Measurements from ENCODE around the gene SNX6. TPM values are rescaled to one million over a fixed set of nuclear protein-coding genes. Genes with fewer than 3 reads are reported as not detected.

Gene SNX6
- total RNA-seq, 1 donor from 2014 or later, result 60.4 TPM

GRCh38 chr14:34620115-34620514 is 9.8 kb downstream of the SNX6 start:
- peaks cover 42% of the 10 kb centered on the region for H3K36me3 ChIP-seq
- no peak overlapping the region for H3K27ac ChIP-seq (replicated peaks)
- intact Hi-C loops (cut with micrococcal nuclease), result no loop called here

GRCh38 chr14:34619471-34619870 is 10.5 kb downstream of the SNX6 start:
- H3K36me3 ChIP-seq, result peaks cover 40% of the 10 kb centered on the region
- TF ChIP-seq, protein P1, sequence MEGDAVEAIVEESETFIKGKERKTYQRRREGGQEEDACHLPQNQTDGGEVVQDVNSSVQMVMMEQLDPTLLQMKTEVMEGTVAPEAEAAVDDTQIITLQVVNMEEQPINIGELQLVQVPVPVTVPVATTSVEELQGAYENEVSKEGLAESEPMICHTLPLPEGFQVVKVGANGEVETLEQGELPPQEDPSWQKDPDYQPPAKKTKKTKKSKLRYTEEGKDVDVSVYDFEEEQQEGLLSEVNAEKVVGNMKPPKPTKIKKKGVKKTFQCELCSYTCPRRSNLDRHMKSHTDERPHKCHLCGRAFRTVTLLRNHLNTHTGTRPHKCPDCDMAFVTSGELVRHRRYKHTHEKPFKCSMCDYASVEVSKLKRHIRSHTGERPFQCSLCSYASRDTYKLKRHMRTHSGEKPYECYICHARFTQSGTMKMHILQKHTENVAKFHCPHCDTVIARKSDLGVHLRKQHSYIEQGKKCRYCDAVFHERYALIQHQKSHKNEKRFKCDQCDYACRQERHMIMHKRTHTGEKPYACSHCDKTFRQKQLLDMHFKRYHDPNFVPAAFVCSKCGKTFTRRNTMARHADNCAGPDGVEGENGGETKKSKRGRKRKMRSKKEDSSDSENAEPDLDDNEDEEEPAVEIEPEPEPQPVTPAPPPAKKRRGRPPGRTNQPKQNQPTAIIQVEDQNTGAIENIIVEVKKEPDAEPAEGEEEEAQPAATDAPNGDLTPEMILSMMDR (IDR thresholded peaks at IDR 0.05; ENCODE audit: borderline replicate concordance), result no peak
- no peak overlapping the region for H3K27ac ChIP-seq (replicated peaks)
- intact Hi-C loops (cut with micrococcal nuclease), result no loop called here
- H3K4me1 ChIP-seq, result peaks cover 33% of the 10 kb centered on the region
- DNase-seq, result no peak
- no peaks in the 10 kb centered on the region for H3K27me3 ChIP-seq (ENCODE audit: low read depth)
- H3K9me3 ChIP-seq (replicated peaks), result no peaks in the 10 kb centered on the region
- H3K4me3 ChIP-seq, result no peak overlapping the region

More at GRCh38 chr14:34620115-34620514, 9.8 kb downstream of the SNX6 start:
- H3K27me3 ChIP-seq (ENCODE audit: low read depth), result no peaks in the 10 kb centered on the region
- H3K4me3 ChIP-seq, result no peak overlapping the region
- no peak for DNase-seq
- no peaks in the 10 kb centered on the region for H3K9me3 ChIP-seq (replicated peaks)
- peaks cover 37% of the 10 kb centered on the region for H3K4me1 ChIP-seq
- TF ChIP-seq, protein P1 (IDR thresholded peaks at IDR 0.05; ENCODE audit: borderline replicate concordance), result no peak

GRCh38 chr14:34616360-34616759 is 13.6 kb downstream of the SNX6 start:
- no peak for DNase-seq
- Histone ChIP-seq H3K27ac (replicated peaks) (no peak overlapping the region), H3K27me3 (ENCODE audit: low read depth) (no peaks in the 10 kb centered on the region), H3K4me3 (no peak overlapping the region), H3K9me3 (replicated peaks) (no peaks in the 10 kb centered on the region), H3K4me1 (peaks cover 14% of the 10 kb centered on the region), H3K36me3 (peaks cover 36% of the 10 kb centered on the region)
- intact Hi-C loops (cut with micrococcal nuclease), result no loop called here
- TF ChIP-seq, protein P1 (IDR thresholded peaks at IDR 0.05; ENCODE audit: borderline replicate concordance), result no peak

GRCh38 chr14:34615507-34615906 is 14.4 kb downstream of the SNX6 start:
- no peak overlapping the region for H3K4me3 ChIP-seq
- intact Hi-C loops (cut with micrococcal nuclease), result no loop called here
- H3K36me3 ChIP-seq, result peaks cover 36% of the 10 kb centered on the region
- H3K9me3 ChIP-seq (replicated peaks), result no peaks in the 10 kb centered on the region
- TF ChIP-seq, protein P1 (IDR thresholded peaks at IDR 0.05; ENCODE audit: borderline replicate concordance), result no peak
- H3K4me1 ChIP-seq, result peaks cover 12% of the 10 kb centered on the region
- no peaks in the 10 kb centered on the region for H3K27me3 ChIP-seq (ENCODE audit: low read depth)
- H3K27ac ChIP-seq (replicated peaks), result no peak overlapping the region
- DNase-seq, result no peak

DNA sequence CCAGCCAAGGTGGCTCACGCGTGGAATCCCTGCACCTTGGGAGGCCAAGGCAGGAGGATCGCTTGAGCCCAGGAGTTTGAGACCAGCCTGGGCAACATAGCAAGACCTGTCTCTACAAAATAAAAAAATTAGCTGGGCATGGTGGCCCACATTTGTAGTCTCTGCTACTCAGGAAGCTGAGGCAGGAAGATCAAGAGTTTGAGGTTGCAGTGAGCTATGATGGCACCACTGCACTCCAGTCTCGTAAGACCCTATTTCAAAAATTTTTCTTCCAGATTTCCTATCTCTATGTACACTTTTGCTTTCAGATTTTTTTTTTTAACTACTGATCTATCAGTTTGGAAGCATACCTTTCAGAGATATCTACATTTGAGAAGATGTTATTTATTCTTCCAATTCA is 15.3 kb downstream of the SNX6 start:
- intact Hi-C loops (cut with micrococcal nuclease), result no loop called here
- TF ChIP-seq, protein P1 (IDR thresholded peaks at IDR 0.05; ENCODE audit: borderline replicate concordance), result no peak
- Histone ChIP-seq H3K4me3 (no peak overlapping the region), H3K27me3 (ENCODE audit: low read depth) (no peaks in the 10 kb centered on the region), H3K9me3 (replicated peaks) (no peaks in the 10 kb centered on the region), H3K27ac (replicated peaks) (no peak overlapping the region), H3K4me1 (peaks cover 3% of the 10 kb centered on the region), H3K36me3 (peaks cover 37% of the 10 kb centered on the region)
- DNase-seq, result no peak

DNA sequence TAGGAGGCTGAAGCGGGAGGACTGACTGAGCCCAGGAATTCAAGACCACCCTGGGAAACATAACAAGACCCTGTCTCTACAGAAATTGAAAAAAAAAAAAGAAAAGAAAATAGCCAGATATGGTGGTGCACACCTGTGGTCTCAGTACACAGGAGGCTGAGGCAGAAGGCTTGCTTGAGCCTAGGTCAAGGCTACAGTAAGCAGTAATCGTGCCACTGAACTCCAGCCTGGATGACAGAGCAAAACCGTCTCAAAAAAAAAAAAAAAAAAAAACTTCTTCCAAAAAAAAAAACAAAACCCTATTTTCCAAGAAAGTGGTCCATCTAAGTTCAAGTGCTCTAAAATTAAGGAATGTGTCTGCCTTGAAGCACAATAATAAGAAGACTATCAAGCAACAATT is 19.8 kb downstream of the SNX6 start:
- intact Hi-C loops (cut with micrococcal nuclease), result no loop called here
- Histone ChIP-seq H3K9me3 (replicated peaks) (no peaks in the 10 kb centered on the region), H3K36me3 (peaks cover 64% of the 10 kb centered on the region), H3K4me1 (no peaks in the 10 kb centered on the region), H3K27ac (replicated peaks) (no peak overlapping the region), H3K27me3 (ENCODE audit: low read depth) (no peaks in the 10 kb centered on the region), H3K4me3 (no peak overlapping the region)
- TF ChIP-seq, protein P1 (IDR thresholded peaks at IDR 0.05; ENCODE audit: borderline replicate concordance), result no peak
- no peak for DNase-seq
